Globus pallidus (tissue), 1 donor: ENCODE measurements around the gene ENC1.
"Not testable (repeated sequence)": the region's sequence is repeated elsewhere in the genome, so short reads cannot be mapped to it uniquely, and the experiment has no call there.

Experiments
- DNase-seq: peaks from one replicate; pipeline ENCODE4 v3.0.0-alpha.2; 2015; ENCODE audit warnings: low spot score

ENC1 gene

GRCh38 chr5:74640450-74640953, at the start of gene ENC1:
TSS of gene ENC1 (minus strand) at chr5:74640728. CDS start at chr5:74636485, 4,243 bp downstream.
- peak; percentile 80 for DNase-seq

GRCh38 chr5:74686962-74687751, 46.6 kb upstream of the ENC1 start:
- no peak for DNase-seq

DNA sequence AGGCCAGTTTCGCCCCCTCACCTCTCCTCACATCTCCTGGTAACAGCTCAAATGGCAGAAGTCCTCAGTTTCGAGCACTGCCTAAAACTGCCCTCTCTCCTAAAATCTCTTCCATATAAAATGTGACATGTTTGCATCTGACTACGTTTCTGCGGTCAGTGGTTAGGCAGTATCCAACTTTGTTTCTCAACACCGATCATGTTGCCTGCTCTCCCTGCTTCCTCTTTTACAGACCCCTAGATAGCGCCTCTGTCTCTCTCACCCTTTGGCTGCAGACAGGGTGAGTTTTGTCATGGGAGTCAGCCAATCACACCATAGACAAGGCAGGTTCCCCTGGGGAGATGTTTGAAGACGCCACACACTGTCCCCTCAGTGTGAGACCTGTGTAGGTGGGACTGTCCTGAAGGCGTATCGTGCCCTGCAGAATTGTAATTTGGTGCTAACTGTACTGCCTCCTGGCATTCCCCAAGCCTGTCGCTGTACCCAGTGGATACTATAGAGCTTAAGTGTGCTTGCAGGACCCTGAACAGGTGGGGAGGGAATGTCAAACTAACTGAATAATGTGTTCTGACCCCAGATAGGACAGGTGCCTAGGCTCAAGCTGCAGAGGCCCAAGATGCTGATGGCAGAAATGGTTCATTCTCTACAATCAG, 45.6 kb upstream of the ENC1 start:
- peak; percentile 43 for DNase-seq

DNA sequence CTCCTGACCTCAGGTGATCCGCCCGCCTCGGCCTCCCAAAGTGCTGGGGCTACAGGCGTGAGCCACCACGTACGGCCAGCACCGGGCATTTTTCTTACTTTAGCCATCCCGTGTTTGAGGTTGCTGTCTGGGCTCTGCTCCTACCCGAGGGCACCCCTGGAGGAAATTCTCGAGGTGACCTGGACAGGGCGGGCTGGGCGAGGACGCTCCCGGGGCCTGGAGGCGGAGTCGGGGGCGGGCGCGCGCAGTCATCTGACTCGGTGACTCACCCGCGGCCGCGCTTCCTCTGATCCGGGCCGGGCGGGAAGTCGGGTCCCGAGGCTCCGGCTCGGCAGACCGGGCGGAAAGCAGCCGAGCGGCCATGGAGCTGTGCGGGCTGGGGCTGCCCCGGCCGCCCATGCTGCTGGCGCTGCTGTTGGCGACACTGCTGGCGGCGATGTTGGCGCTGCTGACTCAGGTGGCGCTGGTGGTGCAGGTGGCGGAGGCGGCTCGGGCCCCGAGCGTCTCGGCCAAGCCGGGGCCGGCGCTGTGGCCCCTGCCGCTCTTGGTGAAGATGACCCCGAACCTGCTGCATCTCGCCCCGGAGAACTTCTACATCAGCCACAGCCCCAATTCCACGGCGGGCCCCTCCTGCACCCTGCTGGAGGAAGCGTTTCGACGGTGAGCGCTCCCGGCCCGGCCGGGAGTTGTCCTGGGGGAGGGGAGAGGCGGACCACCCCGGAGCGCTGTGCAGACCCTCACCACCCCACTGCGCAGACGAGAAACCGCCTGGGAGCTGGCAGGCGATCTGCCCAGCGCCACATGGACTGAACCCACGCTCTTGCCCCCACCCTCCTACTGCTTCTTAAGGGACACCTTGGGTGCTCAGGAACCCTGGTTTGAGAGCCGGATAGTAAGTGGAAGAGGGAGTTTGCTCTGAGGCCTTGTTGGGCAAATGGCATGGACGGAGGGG, 44.6 kb upstream of the ENC1 start, which contains the start of gene HEXB:
HEXB (plus strand) TSS at position 334 of the 952 bp plus-strand sequence; CDS start at position 362, 28 bp downstream.
- DNase-seq = peak; percentile 81

GRCh38 chr5:74679966-74680365, 39.4 kb upstream of the ENC1 start:
- DNase-seq = no peak

- DNase-seq = not testable (repeated sequence)
These were observed 38.8 kb upstream of the ENC1 start for GRCh38 chr5:74679300-74679699.

DNA sequence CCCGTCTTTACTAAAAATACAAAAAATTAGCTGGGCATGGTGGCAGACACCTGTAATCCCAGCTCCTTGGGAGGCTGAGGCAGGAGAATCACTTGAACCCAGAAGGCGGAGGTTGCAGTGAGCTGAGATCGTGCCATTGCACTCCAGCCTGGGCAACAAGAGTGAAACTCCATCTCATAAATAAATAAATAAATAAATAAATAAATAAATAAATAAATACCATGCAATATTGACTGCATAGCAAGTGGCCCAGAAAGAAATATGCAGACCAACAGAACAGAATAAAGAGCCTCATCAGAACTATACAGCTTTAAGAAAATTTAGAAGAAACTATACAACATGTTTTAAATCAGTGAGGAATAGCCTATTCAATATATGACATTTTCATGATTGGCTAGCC, 37.6 kb upstream of the ENC1 start:
- not testable (repeated sequence) for DNase-seq

- not testable (repeated sequence) for DNase-seq
These were observed 35.9 kb upstream of the ENC1 start for GRCh38 chr5:74676466-74676865.

GRCh38 chr5:74673011-74673790, 32.7 kb upstream of the ENC1 start:
- DNase-seq = peak; percentile 80

DNA sequence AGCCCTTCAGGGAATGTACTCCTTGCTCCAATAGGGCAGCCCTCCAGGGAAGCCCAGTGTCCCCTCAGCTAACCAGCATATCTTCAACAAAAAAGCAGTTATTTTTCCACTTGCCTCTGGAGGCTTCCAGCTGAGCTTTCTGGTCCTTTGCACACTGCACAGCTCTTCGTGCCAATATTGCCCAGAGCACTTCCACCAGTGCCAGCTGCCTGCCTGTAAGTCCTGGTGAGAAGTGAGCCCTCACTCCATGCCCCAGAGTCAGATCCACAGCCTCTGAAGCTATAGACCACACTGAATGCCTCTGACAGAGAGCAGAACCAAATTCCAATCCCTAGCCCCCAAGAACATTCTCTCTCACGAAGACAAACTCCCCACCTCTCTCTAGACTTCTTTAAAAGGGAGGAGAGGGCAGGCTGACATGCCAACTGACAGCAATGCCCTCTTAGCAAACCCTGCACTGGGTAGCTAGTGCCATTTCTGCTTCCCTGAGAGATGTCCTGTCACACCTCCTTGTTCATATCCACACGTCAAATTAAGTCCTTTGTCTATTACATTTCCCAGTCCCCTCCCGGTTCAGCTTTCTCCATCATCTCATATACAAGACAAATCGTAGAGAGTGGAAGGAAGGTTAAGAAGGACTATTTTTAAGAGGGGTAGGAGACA, 31.8 kb upstream of the ENC1 start:
- no peak for DNase-seq

DNA sequence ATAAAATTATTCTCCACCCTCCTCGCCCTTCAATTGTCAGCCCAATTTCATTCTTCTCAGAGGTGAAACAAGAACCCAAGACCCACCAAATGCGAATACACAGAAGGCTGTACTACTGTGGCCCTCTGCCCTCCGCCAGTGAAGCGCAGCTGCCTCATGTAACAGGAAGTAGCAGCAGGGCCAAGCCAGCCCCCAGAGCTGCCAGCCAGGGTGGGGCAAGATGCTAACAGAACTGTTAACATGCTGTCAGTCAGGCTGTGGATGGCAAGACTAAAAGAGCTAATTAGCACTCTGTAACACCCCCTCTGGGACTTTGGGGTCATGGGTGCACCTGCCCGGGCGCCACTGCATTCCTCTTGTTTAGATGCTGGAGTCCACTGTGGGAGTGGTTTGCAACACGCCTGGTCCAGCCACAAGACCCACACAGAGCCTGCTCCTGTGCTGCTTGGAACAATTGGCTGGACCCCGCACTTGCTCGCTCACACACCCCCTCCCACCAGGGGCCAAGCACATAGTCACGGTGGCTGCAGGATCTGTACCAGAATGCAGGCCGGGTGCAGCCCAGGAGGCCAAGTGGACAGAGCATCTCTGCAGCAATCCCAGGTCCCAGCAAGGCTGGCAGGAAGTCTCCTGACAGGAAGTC, 30.0 kb upstream of the ENC1 start:
- no peak for DNase-seq

GRCh38 chr5:74669821-74670220, 29.3 kb upstream of the ENC1 start:
- DNase-seq = no peak

DNA sequence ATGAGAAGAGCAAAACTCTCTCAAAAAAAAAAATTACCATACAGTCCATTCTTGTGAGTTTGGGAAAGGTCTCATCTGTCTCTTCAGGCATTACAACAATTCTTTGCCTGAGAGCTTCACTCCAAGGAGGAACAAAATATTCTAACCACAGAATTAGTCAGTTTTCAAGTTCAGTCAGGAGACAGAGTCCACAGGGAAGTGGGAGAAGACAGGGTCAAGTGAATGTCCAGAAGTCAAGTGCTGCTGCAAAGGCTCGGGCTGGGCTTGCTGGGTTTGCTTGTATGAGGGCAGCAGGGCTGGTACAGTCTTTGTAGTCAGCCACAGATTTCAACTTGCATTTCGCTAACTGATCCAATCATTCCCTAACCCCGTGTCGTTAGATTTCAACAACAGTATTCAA, 26.9 kb upstream of the ENC1 start:
- DNase-seq = no peak

DNA sequence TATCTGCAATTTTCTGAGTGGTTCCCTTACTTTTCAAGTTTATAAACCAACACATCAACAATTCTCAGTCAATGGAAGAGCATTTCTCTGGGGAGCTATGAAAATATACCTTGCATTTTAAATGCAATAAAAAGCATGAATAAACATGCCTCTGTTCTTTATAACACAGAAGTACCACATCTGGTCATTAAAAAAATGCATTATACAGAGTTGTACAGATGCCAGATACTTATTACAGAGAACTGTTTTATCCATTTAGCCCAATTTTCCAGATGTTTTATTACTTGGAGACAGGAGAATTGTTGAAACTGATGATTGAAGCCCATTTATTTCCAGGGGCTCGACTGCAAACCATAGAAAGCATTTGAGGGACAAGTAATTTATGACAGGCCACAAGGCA, 25.3 kb upstream of the ENC1 start:
- no peak for DNase-seq

GRCh38 chr5:74665273-74665672, 24.7 kb upstream of the ENC1 start:
- no peak for DNase-seq

- DNase-seq = no peak
These were observed 24.0 kb upstream of the ENC1 start for GRCh38 chr5:74664551-74664950.

DNA sequence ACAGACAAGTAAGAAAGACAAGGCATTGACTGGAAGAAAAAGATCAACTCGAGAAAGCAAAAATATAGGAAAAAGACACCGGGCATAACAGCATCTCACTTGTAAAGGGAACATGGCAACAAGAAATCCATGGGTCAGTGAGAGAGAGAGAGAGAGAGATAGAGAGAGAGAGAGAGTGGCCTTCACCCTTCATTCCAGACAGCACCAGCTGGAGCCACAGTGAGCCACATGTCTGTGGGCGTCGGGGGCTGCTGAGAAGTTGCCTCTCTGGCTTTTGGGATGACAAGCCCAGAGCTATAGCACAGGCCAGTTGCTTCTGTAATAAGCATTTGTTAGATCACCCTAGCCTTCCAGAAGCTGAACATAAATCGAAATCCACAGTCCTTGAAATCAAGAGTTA, 20.3 kb upstream of the ENC1 start:
- no peak for DNase-seq

GRCh38 chr5:74660140-74660539, 19.6 kb upstream of the ENC1 start:
- no peak for DNase-seq

DNA sequence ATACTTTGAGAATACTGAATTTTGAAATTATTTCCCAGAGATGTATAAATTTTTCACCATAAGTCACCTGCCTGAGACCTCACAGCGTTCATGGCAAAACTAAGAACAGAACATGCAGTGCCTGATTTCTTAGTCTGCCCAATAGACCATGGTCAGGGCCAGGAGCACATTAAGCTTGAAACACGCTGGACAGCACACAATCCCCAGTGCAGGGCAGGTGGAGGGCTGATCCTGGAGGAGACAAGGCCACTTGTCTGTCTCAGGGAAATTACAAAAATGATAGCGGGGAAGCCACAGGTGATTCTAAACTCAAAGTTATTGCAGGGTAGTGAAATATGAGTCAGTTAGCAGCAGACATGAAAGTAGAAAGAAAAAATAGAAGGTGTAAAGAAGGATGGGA, 18.6 kb upstream of the ENC1 start:
- DNase-seq = no peak

DNA sequence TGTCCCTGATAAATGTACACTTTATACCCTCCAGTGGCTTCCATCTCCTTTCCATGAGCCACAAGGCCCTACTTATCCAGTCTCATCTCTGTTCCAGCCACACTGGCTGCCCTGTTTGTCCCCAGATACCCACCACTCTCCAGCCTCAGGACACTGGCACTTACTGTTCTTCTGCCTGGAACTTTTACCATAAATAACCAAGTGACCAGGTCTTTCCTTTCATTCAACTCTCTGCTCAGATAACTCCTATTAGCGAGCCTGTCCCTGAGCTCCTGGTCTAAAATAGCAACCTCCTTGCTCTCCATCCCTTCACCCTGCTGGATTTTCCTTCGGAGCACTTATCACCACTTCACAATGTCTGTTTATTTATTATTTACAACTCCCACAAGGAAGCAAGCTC, 16.6 kb upstream of the ENC1 start:
- DNase-seq = no peak
